Erythroblast (primary cell): Measurements from ENCODE around the gene CFAP157.

Experiments
- GATA1 ChIP-seq: IDR thresholded peaks from 2 replicates; pipeline ENCODE4 v1.6.1; 2011; ENCODE audit warnings: low read depth, mild to moderate bottlenecking, control low read depth, low read length, moderate library complexity
- POLR2A ChIP-seq: IDR thresholded peaks from 2 replicates; pipeline ENCODE4 v1.6.1; 2011; ENCODE audit warnings: mild to moderate bottlenecking, low read length

GRCh38 chr9:127735530-127736185, 28.9 kb downstream of the CFAP157 start:
- no peak for TF ChIP-seq POLR2A
- no peak for TF ChIP-seq GATA1
